Panc1 (cell line): ENCODE results near the gene NTRK2.

Source experiments
- POLR2AphosphoS5 ChIP-seq: IDR thresholded peaks from 2 replicates; pipeline ENCODE4 v1.6.1; 2012; ENCODE audit warnings: mild to moderate bottlenecking, low read depth, low read length, moderate library complexity
- SIN3A ChIP-seq: IDR thresholded peaks from 2 replicates; pipeline ENCODE4 v1.6.1; 2012; ENCODE audit warnings: low read depth, mild to moderate bottlenecking, low read length, moderate library complexity, borderline replicate concordance; ENCODE audit not compliant: insufficient read depth
- TF ChIP-seq, protein P1 (sequence below): fragments of 450-650 bp; IDR thresholded peaks from 2 replicates; pipeline ENCODE4 v1.5.1; 2017; ENCODE audit warnings: mild to moderate bottlenecking
- TF ChIP-seq, protein P2 (sequence below), 2 experiments: IDR thresholded peaks; 2 replicates each; pipeline ENCODE4 v1.6.1; 2011 to 2012; ENCODE audit warnings: low read depth in 2 of 2, control low read depth in 1 of 2, low read length in 1 of 2, mild to moderate bottlenecking in 1 of 2, moderate library complexity in 1 of 2; ENCODE audit not compliant: insufficient read depth in 1 of 2

DNA sequence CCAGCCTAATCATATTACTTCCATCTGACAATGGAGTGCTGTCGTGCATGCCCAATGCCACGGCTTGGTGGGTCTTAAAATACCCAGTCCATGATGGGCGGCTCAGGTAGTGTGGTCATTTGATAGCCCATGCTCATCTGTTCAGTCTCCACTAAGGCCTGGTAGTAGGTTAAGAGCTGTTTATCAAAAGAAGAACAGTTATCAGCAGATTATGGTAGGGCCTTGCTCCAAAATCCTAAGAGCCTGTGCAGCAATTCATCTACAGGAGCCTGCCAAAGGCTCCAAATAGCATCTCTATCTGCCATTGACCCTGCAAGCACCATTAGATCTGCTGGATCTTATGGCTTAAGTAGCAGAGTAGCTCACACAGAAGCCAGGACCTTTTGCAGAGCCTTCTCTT, 21.8 kb upstream of the NTRK2 start:
- TF ChIP-seq, protein P1, sequence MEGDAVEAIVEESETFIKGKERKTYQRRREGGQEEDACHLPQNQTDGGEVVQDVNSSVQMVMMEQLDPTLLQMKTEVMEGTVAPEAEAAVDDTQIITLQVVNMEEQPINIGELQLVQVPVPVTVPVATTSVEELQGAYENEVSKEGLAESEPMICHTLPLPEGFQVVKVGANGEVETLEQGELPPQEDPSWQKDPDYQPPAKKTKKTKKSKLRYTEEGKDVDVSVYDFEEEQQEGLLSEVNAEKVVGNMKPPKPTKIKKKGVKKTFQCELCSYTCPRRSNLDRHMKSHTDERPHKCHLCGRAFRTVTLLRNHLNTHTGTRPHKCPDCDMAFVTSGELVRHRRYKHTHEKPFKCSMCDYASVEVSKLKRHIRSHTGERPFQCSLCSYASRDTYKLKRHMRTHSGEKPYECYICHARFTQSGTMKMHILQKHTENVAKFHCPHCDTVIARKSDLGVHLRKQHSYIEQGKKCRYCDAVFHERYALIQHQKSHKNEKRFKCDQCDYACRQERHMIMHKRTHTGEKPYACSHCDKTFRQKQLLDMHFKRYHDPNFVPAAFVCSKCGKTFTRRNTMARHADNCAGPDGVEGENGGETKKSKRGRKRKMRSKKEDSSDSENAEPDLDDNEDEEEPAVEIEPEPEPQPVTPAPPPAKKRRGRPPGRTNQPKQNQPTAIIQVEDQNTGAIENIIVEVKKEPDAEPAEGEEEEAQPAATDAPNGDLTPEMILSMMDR, result no peak
- TF ChIP-seq POLR2AphosphoS5 (no peak), SIN3A (no peak)
- TF ChIP-seq, protein P2, sequence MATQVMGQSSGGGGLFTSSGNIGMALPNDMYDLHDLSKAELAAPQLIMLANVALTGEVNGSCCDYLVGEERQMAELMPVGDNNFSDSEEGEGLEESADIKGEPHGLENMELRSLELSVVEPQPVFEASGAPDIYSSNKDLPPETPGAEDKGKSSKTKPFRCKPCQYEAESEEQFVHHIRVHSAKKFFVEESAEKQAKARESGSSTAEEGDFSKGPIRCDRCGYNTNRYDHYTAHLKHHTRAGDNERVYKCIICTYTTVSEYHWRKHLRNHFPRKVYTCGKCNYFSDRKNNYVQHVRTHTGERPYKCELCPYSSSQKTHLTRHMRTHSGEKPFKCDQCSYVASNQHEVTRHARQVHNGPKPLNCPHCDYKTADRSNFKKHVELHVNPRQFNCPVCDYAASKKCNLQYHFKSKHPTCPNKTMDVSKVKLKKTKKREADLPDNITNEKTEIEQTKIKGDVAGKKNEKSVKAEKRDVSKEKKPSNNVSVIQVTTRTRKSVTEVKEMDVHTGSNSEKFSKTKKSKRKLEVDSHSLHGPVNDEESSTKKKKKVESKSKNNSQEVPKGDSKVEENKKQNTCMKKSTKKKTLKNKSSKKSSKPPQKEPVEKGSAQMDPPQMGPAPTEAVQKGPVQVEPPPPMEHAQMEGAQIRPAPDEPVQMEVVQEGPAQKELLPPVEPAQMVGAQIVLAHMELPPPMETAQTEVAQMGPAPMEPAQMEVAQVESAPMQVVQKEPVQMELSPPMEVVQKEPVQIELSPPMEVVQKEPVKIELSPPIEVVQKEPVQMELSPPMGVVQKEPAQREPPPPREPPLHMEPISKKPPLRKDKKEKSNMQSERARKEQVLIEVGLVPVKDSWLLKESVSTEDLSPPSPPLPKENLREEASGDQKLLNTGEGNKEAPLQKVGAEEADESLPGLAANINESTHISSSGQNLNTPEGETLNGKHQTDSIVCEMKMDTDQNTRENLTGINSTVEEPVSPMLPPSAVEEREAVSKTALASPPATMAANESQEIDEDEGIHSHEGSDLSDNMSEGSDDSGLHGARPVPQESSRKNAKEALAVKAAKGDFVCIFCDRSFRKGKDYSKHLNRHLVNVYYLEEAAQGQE (IDR thresholded peaks at IDR 0.05; ENCODE audit: insufficient read depth in 1 of 2, low read depth in 2 of 2, low read length in 1 of 2), result no peak
